Activated gamma-delta T cell treated with Interleukin-2 at 50 U/mL for 16 hours (primary cell): ENCODE results near the gene SYT5.
"Not testable (repeated sequence)": the region's sequence is repeated elsewhere in the genome, so short reads cannot be mapped to it uniquely, and the experiment has no call there.

Source experiments
- DNase-seq: peaks from one replicate; pipeline ENCODE4 v3.0.0-alpha.2; 2020

Gene SYT5

GRCh38 chr19:55206664-55207500 lies 26.8 kb upstream of the SYT5 start:
- DNase-seq, result no peak

- DNase-seq, result not testable (repeated sequence)
These were observed 22.1 kb upstream of the SYT5 start for GRCh38 chr19:55202199-55202598.

GRCh38 chr19:55199620-55200204 lies 19.6 kb upstream of the SYT5 start:
- DNase-seq, result no peak

GRCh38 chr19:55198651-55199050 lies 18.6 kb upstream of the SYT5 start:
- DNase-seq, result no peak

GRCh38 chr19:55197528-55197927 lies 17.4 kb upstream of the SYT5 start:
- DNase-seq, result no peak

GRCh38 chr19:55196803-55197202 lies 16.7 kb upstream of the SYT5 start:
- no peak for DNase-seq

GRCh38 chr19:55193481-55193880 lies 13.4 kb upstream of the SYT5 start:
- DNase-seq, result no peak

GRCh38 chr19:55189403-55189835 lies 9.3 kb upstream of the SYT5 start:
- no peak for DNase-seq

- no peak for DNase-seq
These were observed 8.5 kb upstream of the SYT5 start for GRCh38 chr19:55188625-55189024.

GRCh38 chr19:55186080-55186479 lies 6.0 kb upstream of the SYT5 start:
- no peak for DNase-seq

- DNase-seq, result no peak
These were observed 1.7 kb upstream of the SYT5 start for GRCh38 chr19:55181740-55182139.

- DNase-seq, result peak; percentile 94
These were observed 1.1 kb downstream of the SYT5 start for GRCh38 chr19:55178781-55179599.

GRCh38 chr19:55176076-55176475 lies 4.0 kb downstream of the SYT5 start:
- DNase-seq, result no peak

GRCh38 chr19:55175117-55175867 lies 4.8 kb downstream of the SYT5 start:
- DNase-seq, result no peak

GRCh38 chr19:55174425-55175116 lies 5.5 kb downstream of the SYT5 start:
- DNase-seq, result no peak

- no peak for DNase-seq
These were observed 6.2 kb downstream of the SYT5 start for GRCh38 chr19:55173714-55174409.

- DNase-seq, result no peak
These were observed 6.8 kb downstream of the SYT5 start for GRCh38 chr19:55173186-55173713.

GRCh38 chr19:55172741-55173140 lies 7.3 kb downstream of the SYT5 start:
- DNase-seq, result no peak

- not testable (repeated sequence) for DNase-seq
These were observed 7.8 kb downstream of the SYT5 start for GRCh38 chr19:55172318-55172717.

- no peak for DNase-seq
These were observed 8.6 kb downstream of the SYT5 start for GRCh38 chr19:55171440-55171839.

- DNase-seq, result no peak
These were observed 11.0 kb downstream of the SYT5 start for GRCh38 chr19:55169136-55169535.
